ENCODE measurements around the gene NUDT7. TPM values are rescaled to one million over a fixed set of nuclear protein-coding genes. Genes with fewer than 3 reads are reported as not detected.

The NUDT7 gene
- total and polyA plus RNA-seq, 11 donors: 10.6 to 86.4 (median 31.0) TPM

- intact Hi-C loops (cut with DNase I): no loop called here
- Histone ChIP-seq H3K27ac (no peak overlapping the region), H3K27me3 (no peaks in the 10 kb centered on the region), H3K36me3 (no peaks in the 10 kb centered on the region), H3K4me1 (no peaks in the 10 kb centered on the region), H3K9me3 (no peaks in the 10 kb centered on the region), H3K4me3 (no peak overlapping the region)
- DNase-seq (no peak), ATAC-seq (no peak)
- TF ChIP-seq POLR2A (IDR thresholded peaks at IDR 0.05): no peak
- no peak for TF ChIP-seq CTCF (IDR thresholded peaks at IDR 0.05)
- 90 to 97% (median 96%) methylated on average over 4 of the region's 4 CpGs for WGBS, 4 donors
Measured at GRCh38 chr16:77777745-77778144, 55.4 kb downstream of the NUDT7 start.

- Histone ChIP-seq H3K27ac (no peak overlapping the region), H3K36me3 (no peaks in the 10 kb centered on the region), H3K9me3 (no peaks in the 10 kb centered on the region), H3K4me1 (no peaks in the 10 kb centered on the region), H3K27me3 (no peaks in the 10 kb centered on the region), H3K4me3 (no peak overlapping the region)
- ATAC-seq (peak in 3 of 4 donors; percentile 42 to 59 (median 42)), DNase-seq (no peak)
- 56 to 75% (median 69%) methylated on average over 9 of the region's 9 CpGs for WGBS, 4 donors
- no peak for TF ChIP-seq CTCF (IDR thresholded peaks at IDR 0.05)
- intact Hi-C loops (cut with DNase I): loop anchor here in 2 of 10 donors (10.0 kb wide), 2 partner anchors 106 to 184 kb away; no protein-coding TSS in a partner anchor
Measured at GRCh38 chr16:77780378-77780837, 58.1 kb downstream of the NUDT7 start.

- Histone ChIP-seq H3K4me3 (no peak overlapping the region), H3K27me3 (peaks cover 0 to 3% (median 0%) of the 10 kb centered on the region in 9 donors), H3K27ac (no peak overlapping the region), H3K4me1 (no peaks in the 10 kb centered on the region), H3K9me3 (no peaks in the 10 kb centered on the region), H3K36me3 (no peaks in the 10 kb centered on the region)
- no peak for TF ChIP-seq POLR2A (IDR thresholded peaks at IDR 0.05)
- no peak for TF ChIP-seq CTCF (IDR thresholded peaks at IDR 0.05)
- ATAC-seq (no peak), DNase-seq (no peak)
- intact Hi-C loops (cut with DNase I): loop anchor here in 2 of 10 donors (10.0 kb wide), 2 partner anchors 106 to 184 kb away; no protein-coding TSS in a partner anchor
Measured at GRCh38 chr16:77781091-77781490, 58.8 kb downstream of the NUDT7 start.

- H3K36me3 ChIP-seq: no peaks in the 10 kb centered on the region
- H3K27me3 ChIP-seq: peaks cover 0 to 19% (median 0%) of the 10 kb centered on the region in 9 donors
- 25 to 33% (median 28%) methylated on average over 2 of the region's 2 CpGs for WGBS, 4 donors
- TF ChIP-seq CTCF (IDR thresholded peaks at IDR 0.05): peak in 3 of 12 donors; percentile 25 to 35 (median 31)
- TF ChIP-seq POLR2A (IDR thresholded peaks at IDR 0.05): no peak
- DNase-seq (no peak), ATAC-seq (peak in 1 of 4 donors; percentile 48)
- no peak overlapping the region for H3K4me3 ChIP-seq
- no peaks in the 10 kb centered on the region for H3K9me3 ChIP-seq
- H3K4me1 ChIP-seq: no peaks in the 10 kb centered on the region
- H3K27ac ChIP-seq: no peak overlapping the region
- intact Hi-C loops (cut with DNase I): loop anchor here in 2 of 10 donors (10.0 kb wide), 2 partner anchors 108 to 182 kb away; no protein-coding TSS in a partner anchor
Measured at GRCh38 chr16:77782694-77783093, 60.4 kb downstream of the NUDT7 start.

All from heart left ventricle (tissue), 16 donors.